ENCODE results near the gene CCDC102B.

GRCh38 chr18:68855491-68855890, 57.6 kb downstream of the CCDC102B start:
- TF ChIP-seq CTCF (conservative IDR thresholded peaks at IDR 0.05; ENCODE audit: low read depth, low read length) (no peak), EZH2 (IDR thresholded peaks at IDR 0.05; ENCODE audit: low read length, unreplicated experiment) (no peak)
